ENCODE measurements around the gene NUDT21.

The NUDT21 gene

DNA sequence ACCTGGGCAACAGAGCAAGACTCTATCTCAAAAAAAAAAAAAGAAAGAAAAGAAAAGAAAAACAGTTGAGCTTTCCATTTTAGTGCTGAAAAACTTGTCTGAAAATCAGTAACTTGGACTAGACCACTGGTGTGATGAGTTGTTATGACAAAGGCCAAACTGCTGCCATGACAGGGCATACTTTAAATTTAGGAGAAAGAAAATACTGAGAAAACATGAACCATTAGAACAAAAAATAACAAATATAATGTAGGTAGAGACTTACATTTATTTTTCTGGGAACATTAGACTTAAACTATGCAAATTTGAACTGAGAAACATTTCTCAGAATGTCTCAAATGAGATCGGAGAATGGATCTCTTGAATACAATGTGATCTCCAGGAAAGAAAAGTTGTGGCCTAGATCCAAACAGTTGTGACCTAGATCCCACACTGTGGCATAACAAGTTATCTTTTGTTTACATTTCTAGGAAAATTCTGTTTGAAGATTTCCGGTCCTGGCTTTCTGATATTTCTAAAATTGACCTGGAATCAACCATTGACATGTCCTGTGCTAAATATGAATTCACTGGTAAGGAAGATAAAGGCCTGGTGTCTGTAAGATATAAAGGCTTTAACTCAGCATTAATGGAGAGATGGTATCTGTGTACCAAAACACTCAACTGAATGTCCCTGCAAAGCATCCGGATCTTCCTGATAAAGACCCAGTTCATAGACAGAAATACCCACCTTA, 11.1 kb upstream of the NUDT21 start:
- no peak for DNase-seq (ENCODE audit: low read depth, low spot score)

GRCh38 chr16:56460101-56460500, 9.0 kb upstream of the NUDT21 start:
- no peak for DNase-seq (ENCODE audit: low read depth, low spot score)

DNA sequence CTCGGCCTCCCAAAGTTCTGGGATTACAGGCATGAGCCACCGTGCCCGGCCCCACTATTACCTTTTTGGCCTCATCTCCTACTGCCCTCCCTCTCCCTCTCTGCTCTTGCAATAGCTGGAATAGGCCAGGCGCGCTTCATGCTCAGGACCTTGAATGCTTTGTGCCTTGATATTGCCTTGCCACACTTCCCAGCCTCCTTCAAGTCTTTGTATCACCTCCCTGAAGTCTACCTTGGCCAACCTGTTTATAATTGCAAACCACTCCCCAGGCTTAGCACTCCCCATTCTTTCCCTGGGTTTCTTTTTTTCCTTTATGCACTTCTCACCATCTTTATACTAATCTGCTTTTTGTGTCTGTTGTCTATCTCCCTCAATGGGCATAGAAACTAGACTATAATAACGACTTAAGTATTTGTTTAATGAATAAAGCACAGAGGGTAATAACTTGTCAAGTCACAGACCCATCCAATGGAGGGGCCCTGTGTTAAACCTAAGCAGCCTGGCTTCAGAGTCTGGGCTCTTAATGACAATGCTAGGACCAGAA, 6.9 kb upstream of the NUDT21 start:
- DNase-seq (ENCODE audit: low read depth, low spot score) = no peak

DNA sequence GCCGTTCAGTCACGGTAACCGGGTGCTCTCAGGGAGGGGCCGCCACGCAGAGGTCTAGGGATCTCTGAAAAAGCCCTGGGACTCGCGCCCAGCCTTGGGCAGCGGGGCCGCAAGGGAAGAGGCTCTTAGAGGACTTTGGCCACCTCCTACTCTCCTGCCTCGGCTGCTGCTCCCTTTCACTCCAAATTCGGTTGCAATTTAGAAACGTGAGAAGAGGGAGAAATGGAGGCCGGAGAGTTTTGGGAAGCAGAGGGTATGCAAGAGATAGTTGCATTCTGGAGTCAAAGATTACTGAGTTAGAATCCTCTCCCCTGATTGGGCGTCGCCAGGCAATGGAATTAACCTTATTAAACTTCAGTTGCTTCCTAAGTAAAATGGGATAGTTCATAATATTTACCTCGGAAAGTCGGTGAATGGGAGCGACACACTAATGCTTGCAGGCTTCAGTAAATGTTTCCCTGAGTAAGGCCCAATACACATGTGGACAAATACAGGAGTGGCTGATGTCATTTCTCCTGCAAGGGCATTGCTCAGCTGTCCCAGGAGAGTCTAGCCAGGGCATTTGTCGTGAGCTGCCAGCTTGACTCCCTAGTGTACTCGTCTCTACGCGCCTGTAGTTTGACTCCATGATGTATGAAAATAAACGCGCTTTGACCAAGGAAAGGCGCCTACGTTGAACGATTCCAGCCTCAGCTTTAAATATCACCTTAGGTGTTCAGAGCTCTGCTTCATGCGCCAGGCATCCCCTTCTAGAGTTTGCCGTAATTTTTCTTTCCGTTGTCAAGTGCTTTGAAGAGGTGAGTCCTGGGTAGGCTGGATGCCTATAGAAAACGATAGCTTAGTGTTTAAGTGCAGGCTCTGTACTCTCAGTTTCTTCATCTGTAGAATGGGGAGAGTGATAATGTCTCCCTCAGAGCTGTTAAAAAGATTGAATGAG, 889 bp upstream of the NUDT21 start:
- no peak for DNase-seq (ENCODE audit: low read depth, low spot score)

- peak; percentile 18 for DNase-seq (ENCODE audit: low read depth, low spot score)
Measured at GRCh38 chr16:56450275-56450985, 702 bp downstream of the NUDT21 start.

- no peak for DNase-seq (ENCODE audit: low read depth, low spot score)
Measured at GRCh38 chr16:56448005-56448404, 3.1 kb downstream of the NUDT21 start.

GRCh38 chr16:56447286-56447685, 3.8 kb downstream of the NUDT21 start:
- no peak for DNase-seq (ENCODE audit: low read depth, low spot score)

DNA sequence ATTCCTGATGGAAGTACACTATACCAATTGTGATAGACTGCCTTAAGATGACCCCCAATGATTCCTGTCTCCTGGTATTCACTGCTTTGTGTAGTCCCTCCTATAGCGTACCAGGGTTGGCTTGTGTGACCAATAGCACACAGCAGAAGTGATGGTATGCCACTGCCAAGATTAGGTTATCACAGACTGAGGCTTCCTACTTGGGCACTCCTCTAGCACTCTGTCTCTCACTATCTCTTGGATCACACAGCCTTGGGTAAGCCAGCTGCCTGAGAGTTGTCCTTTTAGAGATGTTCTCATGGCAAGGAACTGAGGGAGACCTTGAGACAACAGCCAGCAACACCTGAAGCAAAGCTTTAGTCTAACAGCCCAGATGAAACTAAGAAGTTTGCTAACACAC, 13.1 kb downstream of the NUDT21 start:
- DNase-seq (ENCODE audit: low read depth, low spot score) = no peak

DNA sequence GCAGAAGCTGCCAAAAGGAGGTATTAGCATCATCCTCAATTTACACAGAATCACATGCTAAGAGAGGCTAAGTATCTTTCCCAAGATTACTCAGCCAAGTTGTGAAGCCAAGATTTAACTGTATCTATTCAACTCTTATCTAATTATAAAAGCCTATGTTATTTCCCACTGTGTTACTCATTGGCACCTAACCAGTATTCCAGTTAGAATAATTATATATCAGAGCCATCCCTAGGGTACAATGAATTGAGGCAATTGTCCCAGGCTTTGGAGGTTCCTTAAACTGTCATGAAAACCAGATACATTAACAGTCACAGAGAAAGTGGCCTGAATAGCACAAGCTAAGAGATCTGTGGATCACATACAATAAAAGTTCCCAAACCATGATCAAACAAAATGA, 14.9 kb downstream of the NUDT21 start:
- no peak for DNase-seq (ENCODE audit: low read depth, low spot score)

DNA sequence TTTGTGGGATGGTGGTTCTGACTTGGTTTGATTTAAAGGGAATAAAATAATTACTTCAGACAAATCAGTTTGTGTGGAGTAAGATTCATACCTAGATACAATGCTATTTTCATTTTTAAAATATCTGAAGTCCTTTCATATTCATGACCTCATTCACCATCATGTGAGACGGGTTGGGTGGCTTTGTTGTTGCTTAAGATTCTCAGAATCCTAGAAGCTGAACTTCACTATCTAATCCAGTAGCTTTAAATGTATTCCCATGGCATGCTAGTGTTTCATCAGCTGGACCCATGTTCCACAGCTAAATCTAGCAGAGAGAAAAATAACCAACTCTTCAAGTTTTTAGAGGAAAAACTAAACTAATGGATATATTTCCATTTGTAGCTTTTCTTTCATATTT, 23.0 kb downstream of the NUDT21 start:
- DNase-seq (ENCODE audit: low read depth, low spot score) = no peak

- DNase-seq (ENCODE audit: low read depth, low spot score) = no peak
Measured at GRCh38 chr16:56426585-56426984, 24.5 kb downstream of the NUDT21 start.

GRCh38 chr16:56425439-56425832, 25.7 kb downstream of the NUDT21 start, which contains the start of gene AMFR:
Gene AMFR (minus strand): TSS chr16:56425545. CDS start chr16:56425327, 218 bp downstream.
- DNase-seq (ENCODE audit: low read depth, low spot score) = peak; percentile 30

DNA sequence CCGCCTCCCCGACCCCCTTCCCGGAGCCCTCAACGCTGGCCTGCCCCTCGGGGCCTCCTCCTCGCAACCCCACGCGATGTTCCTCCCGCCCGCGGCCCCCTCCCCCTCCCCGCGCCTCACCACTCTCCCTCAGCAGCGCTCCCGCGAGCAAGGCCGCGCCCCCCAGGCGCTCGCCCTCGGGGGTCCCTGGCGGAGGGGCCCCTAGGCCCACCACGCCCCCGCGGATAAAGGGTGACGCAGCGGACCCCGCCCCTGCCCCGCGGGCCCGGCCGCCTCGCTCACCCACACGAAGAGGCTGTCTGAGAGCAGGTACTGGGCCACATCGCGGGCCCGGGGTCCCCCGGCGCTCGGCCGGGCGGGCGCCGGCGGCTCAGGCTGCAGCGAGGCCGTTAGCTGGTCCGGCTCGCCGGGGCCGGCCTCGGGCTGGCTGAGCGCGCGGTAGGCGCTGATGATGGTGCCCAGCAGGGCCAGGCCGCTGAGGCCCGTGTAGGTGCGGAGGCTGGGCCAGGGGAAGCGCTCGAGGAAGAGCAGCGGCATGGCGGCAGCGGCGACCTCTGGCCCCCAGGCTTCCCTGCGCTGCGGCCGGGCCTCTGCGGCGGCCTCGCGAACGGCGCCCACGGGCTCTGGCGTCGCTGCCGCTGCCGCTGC, 26.2 kb downstream of the NUDT21 start:
- DNase-seq (ENCODE audit: low read depth, low spot score) = no peak

- DNase-seq (ENCODE audit: low read depth, low spot score) = no peak
Measured at GRCh38 chr16:56424404-56424764, 26.7 kb downstream of the NUDT21 start.

- no peak for DNase-seq (ENCODE audit: low read depth, low spot score)
Measured at GRCh38 chr16:56423584-56424403, 27.3 kb downstream of the NUDT21 start.

- no peak for DNase-seq (ENCODE audit: low read depth, low spot score)
Measured at GRCh38 chr16:56422896-56423441, 28.2 kb downstream of the NUDT21 start.

DNA sequence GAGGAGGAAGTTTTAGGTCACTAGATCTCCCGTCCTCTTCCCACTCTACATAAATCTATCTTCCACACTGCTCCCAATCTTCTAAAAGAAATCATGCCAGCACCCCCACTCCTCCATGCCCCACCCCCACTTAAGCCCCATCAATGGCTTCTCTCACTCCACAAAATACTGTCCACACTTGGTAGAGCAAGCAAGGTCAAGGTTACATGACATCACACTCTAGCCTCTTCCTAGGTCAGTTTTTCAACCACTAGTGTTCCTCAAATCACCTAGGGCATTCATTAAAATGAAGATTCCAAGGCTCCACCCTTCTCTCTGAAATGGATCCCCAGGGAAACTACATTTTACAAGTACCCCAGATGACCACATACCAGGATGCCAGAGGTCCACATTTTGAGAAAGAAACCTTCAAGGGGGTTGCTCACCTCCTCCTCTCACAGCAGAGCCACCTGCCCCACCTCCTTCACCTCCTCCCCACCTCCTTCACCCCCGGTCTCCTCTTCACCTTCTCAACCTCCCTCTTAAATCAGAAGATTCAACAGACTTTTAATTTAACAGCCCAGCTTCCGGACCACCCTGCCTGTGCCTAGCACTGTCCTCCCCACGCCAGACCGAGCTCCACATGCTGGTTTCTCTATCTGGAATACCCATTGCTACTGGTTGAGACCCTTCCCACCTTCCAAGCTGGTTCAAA, 29.0 kb downstream of the NUDT21 start:
- no peak for DNase-seq (ENCODE audit: low read depth, low spot score)

- no peak for DNase-seq (ENCODE audit: low read depth, low spot score)
Measured at GRCh38 chr16:56421313-56421712, 29.8 kb downstream of the NUDT21 start.

DNA sequence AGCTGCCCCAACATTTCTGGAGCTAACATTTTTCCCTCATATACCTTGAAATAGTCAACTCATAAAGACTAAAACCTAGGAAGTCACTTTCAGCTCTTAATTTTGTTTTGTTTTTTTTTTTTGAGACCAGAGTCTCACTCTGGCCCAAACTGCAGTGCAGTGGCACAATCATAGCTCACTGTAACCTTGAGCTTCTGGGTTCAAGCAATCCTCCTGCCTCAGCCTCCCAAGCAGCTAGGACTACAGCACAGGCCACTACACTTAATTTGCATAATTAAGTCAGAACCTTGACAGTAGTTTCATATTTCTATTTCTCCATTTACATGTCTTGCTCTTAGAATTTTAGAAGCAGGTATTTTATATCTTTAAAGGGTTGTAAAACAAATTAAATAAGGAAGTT, 30.5 kb downstream of the NUDT21 start:
- no peak for DNase-seq (ENCODE audit: low read depth, low spot score)

All from activated CD4-positive, CD25-positive, alpha-beta regulatory T cell treated with anti-CD3 and anti-CD28 coated beads, Interleukin-2, amount 50 U/mL, for 16 hours (primary cell).